OCI-LY7 (cell line): Measurements from ENCODE around the gene AHSG.

Source experiments
- EZH2phosphoT487 ChIP-seq: fragments of 200-600 bp; sonication (generic); IDR thresholded peaks from 2 replicates; pipeline ENCODE4 v1.6.1; 2018; ENCODE audit warnings: low read depth, borderline replicate concordance, mild to moderate bottlenecking, mixed run types, antibody characterized with exemption, low read length, moderate library complexity, mixed read lengths
- TF ChIP-seq, protein P1 (sequence below): fragments of 200-600 bp; sonication (generic); conservative IDR thresholded peaks from 2 replicates; pipeline ENCODE4 v1.5.1; 2014; ENCODE audit warnings: mild to moderate bottlenecking, antibody characterized with exemption, low read length, moderate library complexity, mixed read lengths

DNA sequence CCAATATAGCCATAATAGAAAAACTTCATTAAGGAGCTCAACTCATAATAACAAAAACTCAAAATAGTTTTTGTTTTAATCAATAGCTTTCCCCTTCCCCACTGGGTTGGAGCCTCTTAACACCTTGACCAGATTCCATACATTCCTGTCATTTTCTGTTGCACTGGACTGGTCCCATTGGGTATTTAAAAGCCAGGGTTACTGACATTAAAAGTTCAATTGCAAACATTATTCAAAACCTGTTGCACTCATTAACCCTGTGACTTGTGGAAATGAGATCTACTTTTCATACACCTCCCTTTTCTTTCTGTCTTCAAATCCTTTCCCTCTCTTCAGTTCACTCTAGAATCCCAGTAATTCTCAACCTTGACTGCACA is 51.2 kb downstream of the AHSG start:
- TF ChIP-seq, protein P1, sequence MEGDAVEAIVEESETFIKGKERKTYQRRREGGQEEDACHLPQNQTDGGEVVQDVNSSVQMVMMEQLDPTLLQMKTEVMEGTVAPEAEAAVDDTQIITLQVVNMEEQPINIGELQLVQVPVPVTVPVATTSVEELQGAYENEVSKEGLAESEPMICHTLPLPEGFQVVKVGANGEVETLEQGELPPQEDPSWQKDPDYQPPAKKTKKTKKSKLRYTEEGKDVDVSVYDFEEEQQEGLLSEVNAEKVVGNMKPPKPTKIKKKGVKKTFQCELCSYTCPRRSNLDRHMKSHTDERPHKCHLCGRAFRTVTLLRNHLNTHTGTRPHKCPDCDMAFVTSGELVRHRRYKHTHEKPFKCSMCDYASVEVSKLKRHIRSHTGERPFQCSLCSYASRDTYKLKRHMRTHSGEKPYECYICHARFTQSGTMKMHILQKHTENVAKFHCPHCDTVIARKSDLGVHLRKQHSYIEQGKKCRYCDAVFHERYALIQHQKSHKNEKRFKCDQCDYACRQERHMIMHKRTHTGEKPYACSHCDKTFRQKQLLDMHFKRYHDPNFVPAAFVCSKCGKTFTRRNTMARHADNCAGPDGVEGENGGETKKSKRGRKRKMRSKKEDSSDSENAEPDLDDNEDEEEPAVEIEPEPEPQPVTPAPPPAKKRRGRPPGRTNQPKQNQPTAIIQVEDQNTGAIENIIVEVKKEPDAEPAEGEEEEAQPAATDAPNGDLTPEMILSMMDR: no peak
- TF ChIP-seq EZH2phosphoT487: no peak
